ENCODE data around the gene PRDM16. TPM values are rescaled to one million over a fixed set of nuclear protein-coding genes. Genes with fewer than 3 reads are reported as not detected.

Gene PRDM16
- total RNA-seq, 2 experiments from 2014 or later = not detected

- Histone ChIP-seq H3K9me2 (ENCODE audit: insufficient read depth, low read length) (no peaks in the 10 kb centered on the region), H2AFZ (ENCODE audit: low read length) (no peak overlapping the region), H4K20me1 (ENCODE audit: insufficient read depth, low read length) (no peaks in the 10 kb centered on the region), H3K4me2 (ENCODE audit: low read length) (no peak overlapping the region), H3K27ac (ENCODE audit: low read depth, low read length, poor library complexity, severe bottlenecking) (no peak overlapping the region), H3K79me2 (ENCODE audit: insufficient read depth, low read depth, low read length) (no peaks in the 10 kb centered on the region), H3K9me3 (ENCODE audit: low read length) (no peaks in the 10 kb centered on the region), H3K36me3 (ENCODE audit: insufficient read depth, low read length) (no peaks in the 10 kb centered on the region), H3K4me1 (ENCODE audit: insufficient read depth, low read length, poor library complexity, severe bottlenecking) (no peaks in the 10 kb centered on the region), H3K4me3 (ENCODE audit: low read depth, low read length, poor library complexity, severe bottlenecking) (no peak overlapping the region)
- no TSS peak for BruUV-seq (replicated peaks)
- CTCF ChIA-PET (ENCODE audit: unreplicated experiment) = no interaction called here
- POLR2A ChIA-PET = no interaction called here
- no peak for TF ChIP-seq EZH2phosphoT487 (IDR thresholded peaks at IDR 0.05; ENCODE audit: borderline replicate concordance, low read depth, low read length)
- TF ChIP-seq CTCF (conservative IDR thresholded peaks at IDR 0.05; ENCODE audit: low read length) = no peak
- intact Hi-C loops (cut with micrococcal nuclease; ENCODE audit: unreplicated experiment) = no loop called here
- DNase-seq (ENCODE audit: low spot score) = no peak
These were observed 140.2 kb downstream of the PRDM16 start for GRCh38 chr1:3209201-3209600.

GRCh38 chr1:3211582-3212375 is 142.8 kb downstream of the PRDM16 start:
- Histone ChIP-seq H3K9me3 (ENCODE audit: low read length) (no peaks in the 10 kb centered on the region), H2AFZ (ENCODE audit: low read length) (no peak overlapping the region), H3K4me3 (ENCODE audit: low read depth, low read length, poor library complexity, severe bottlenecking) (no peak overlapping the region), H3K4me2 (ENCODE audit: low read length) (no peak overlapping the region), H3K4me1 (ENCODE audit: insufficient read depth, low read length, poor library complexity, severe bottlenecking) (no peaks in the 10 kb centered on the region), H4K20me1 (ENCODE audit: insufficient read depth, low read length) (no peaks in the 10 kb centered on the region; the same call in 1 of the 2 replicates), H3K36me3 (ENCODE audit: insufficient read depth, low read length) (no peaks in the 10 kb centered on the region), H3K27ac (ENCODE audit: low read depth, low read length, poor library complexity, severe bottlenecking) (no peak overlapping the region), H3K79me2 (ENCODE audit: insufficient read depth, low read depth, low read length) (no peaks in the 10 kb centered on the region), H3K9me2 (ENCODE audit: insufficient read depth, low read length) (no peaks in the 10 kb centered on the region)
- ChIA-PET CTCF (ENCODE audit: unreplicated experiment) (no interaction called here), POLR2A (no interaction called here)
- no TSS peak for BruUV-seq (replicated peaks)
- no peak for TF ChIP-seq EZH2phosphoT487 (IDR thresholded peaks at IDR 0.05; ENCODE audit: borderline replicate concordance, low read depth, low read length)
- no peak for TF ChIP-seq CTCF (conservative IDR thresholded peaks at IDR 0.05; ENCODE audit: low read length)
- DNase-seq (ENCODE audit: low spot score) = no peak
- intact Hi-C loops (cut with micrococcal nuclease; ENCODE audit: unreplicated experiment) = no loop called here
